HG02678 (cell line): ENCODE data around the gene TNRC6A.

ENCODE experiments used
- ATAC-seq: cut with Tn5 transposase; IDR thresholded peaks from one replicate; pipeline ENCODE4 v1.9.1; 2021; ENCODE audit warnings: mild to moderate bottlenecking, moderate library complexity; ENCODE audit not compliant: unreplicated experiment

Gene TNRC6A

DNA sequence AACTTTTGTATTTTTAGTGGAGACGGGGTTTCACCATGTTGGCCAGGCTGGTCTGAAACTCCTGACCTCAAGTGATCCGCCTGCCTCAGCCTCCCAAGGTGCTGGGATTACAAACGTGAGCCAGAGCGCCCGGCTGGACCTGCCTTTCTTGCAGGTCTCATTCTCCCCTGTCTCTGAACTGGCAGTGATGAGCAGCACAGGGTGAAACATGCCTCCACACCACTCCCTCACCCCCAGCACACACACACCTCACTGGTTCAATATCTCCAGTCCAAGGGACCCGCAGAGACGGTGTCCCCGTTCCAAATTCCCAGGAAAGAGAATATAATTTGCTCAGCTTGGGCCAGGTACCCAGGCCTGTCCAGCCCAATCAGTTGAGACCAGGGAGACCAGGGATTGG lies 139.6 kb downstream of the TNRC6A start:
- ATAC-seq, result no peak

DNA sequence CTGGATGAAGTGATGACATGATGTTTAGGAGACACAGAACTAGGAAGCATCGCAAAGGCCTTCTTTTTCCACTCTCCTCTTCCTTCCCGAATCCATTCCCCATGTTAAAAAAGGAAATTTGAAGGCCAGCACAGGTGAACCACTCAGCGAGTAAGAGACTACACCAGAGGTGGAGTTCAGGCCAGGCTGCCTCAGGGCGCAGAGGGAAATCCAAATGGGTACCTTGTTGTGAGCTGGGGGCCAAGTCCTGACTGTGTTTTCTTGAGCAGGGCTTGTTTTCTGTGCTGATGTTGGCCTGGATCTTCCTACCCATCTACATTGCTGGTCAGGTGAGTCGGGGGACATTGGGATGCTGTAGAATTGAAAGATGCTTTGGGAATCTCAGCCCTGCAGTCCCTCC lies 142.4 kb downstream of the TNRC6A start:
- no peak for ATAC-seq

DNA sequence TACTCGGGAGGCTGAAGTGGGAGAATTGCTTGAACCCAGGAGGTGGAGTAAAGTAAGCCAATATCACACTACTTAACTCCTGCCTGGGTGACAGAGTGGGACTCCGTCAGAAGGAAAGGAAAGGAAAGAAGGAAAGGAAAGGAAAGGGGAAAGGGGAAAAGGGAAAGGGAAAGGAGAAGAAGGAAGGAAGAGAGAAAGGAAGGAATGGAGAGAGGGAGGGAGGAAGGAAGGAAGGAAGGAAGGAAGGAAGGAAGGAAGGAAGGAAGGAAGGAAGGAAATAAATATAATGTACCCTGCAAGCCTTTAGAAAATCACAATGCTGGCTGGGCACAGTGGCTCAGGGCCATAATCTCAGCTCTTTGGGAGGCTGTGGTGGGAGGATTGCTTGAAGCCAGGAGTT lies 143.6 kb downstream of the TNRC6A start:
- ATAC-seq, result no peak

DNA sequence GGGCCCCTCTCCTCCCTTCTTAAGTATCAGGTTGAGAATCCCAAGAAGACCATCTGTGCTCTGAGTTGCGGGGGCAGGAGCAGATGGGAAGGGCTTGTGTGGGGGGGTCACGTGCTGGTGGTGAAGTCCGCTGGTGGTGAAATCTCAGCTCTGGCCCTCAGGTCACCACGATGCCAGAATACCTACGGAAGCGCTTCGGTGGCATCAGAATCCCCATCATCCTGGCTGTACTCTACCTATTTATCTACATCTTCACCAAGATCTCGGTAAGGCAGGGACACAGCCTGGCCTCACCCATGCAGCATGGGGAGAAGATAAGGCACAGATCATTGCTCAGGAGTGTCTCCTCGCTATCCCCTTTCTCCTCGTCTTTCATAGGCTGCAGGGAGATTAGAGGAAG lies 146.0 kb downstream of the TNRC6A start:
- no peak for ATAC-seq
